ENCODE results near the gene OVCA2. TPM values are rescaled to one million over a fixed set of nuclear protein-coding genes. Genes with fewer than 3 reads are reported as not detected.
A peak's percentile ranks its signal among the peaks of the same experiment; 100 is the strongest.

Gene OVCA2
- total RNA-seq, 1 experiment from 2014 or later: 42.5 TPM

- TF ChIP-seq CTCF (IDR thresholded peaks at IDR 0.05) (no peak), SIN3A (IDR thresholded peaks at IDR 0.05; ENCODE audit: borderline replicate concordance, insufficient read depth, low read depth, low read length) (peak; percentile 38; the same call in 1 of the 2 replicates), TCF7L2 (IDR thresholded peaks at IDR 0.05; ENCODE audit: low read depth, low read length) (no peak), POLR2AphosphoS5 (IDR thresholded peaks at IDR 0.05; ENCODE audit: low read depth, low read length) (no peak), REST (IDR thresholded peaks at IDR 0.05; ENCODE audit: insufficient read depth in 1 of 2, low read depth in 2 of 2, low read length in 1 of 2) (peak; percentile 78 to 93)
- H3K36me3 ChIP-seq (ENCODE audit: control insufficient read depth, insufficient read depth, low read length): no peaks in the 10 kb centered on the region
- ChIA-PET CTCF (no interaction called here), POLR2A (no interaction called here)
- no TSS peak for BruUV-seq (replicated peaks)
- DNase-seq (ENCODE audit: low read depth, low spot score): no peak
- H3K4me3 ChIP-seq (ENCODE audit: low read depth in 2 of 2, low read length in 2 of 2): peak overlapping the region; percentile 65 to 74
- peak overlapping the region; percentile 48; the same call in 1 of the 2 replicates for H3K27ac ChIP-seq (ENCODE audit: low read length)
- H3K9me3 ChIP-seq (ENCODE audit: control insufficient read depth, insufficient read depth, low read depth, low read length): no peaks in the 10 kb centered on the region
- peak; percentile 66 for ATAC-seq
- in situ Hi-C loops (cut with HindIII; ENCODE audit: low pct_unique_long_range_greater_than_20kb, low sequenced_read_pairs) (no loop called here), intact Hi-C loops (cut with micrococcal nuclease; ENCODE audit: unreplicated experiment) (no loop called here)
- no peaks in the 10 kb centered on the region for H3K27me3 ChIP-seq (ENCODE audit: control insufficient read depth, insufficient read depth, low read length)
- H3K4me1 ChIP-seq (ENCODE audit: control insufficient read depth, insufficient read depth, low read length): peaks cover 4% of the 10 kb centered on the region; the same call in 1 of the 2 replicates
Observed at GRCh38 chr17:2049333-2050299, 7.8 kb downstream of the OVCA2 start.

GRCh38 chr17:2050300-2051060 is 8.7 kb downstream of the OVCA2 start:
- ATAC-seq: peak; percentile 26
- no peak overlapping the region for H3K27ac ChIP-seq (ENCODE audit: low read length)
- intact Hi-C loops (cut with micrococcal nuclease; ENCODE audit: unreplicated experiment): no loop called here

More at GRCh38 chr17:2050300-2051060, 8.7 kb downstream of the OVCA2 start:
- Histone ChIP-seq H3K9me3 (ENCODE audit: control insufficient read depth, insufficient read depth, low read depth, low read length) (no peaks in the 10 kb centered on the region), H3K27me3 (ENCODE audit: control insufficient read depth, insufficient read depth, low read length) (no peaks in the 10 kb centered on the region), H3K4me1 (ENCODE audit: control insufficient read depth, insufficient read depth, low read length) (peaks cover 4% of the 10 kb centered on the region; the same call in 1 of the 2 replicates), H3K4me3 (ENCODE audit: low read depth in 2 of 2, low read length in 2 of 2) (peak overlapping the region; percentile 48 to 65), H3K36me3 (ENCODE audit: control insufficient read depth, insufficient read depth, low read length) (no peaks in the 10 kb centered on the region)
- CTCF ChIA-PET: interaction anchor here (0.6 kb wide), 1 partner anchor 333 kb away, joined by 3 read pairs; no protein-coding TSS in a partner anchor
- no peak for DNase-seq (ENCODE audit: low read depth, low spot score)
- in situ Hi-C loops (cut with HindIII; ENCODE audit: low pct_unique_long_range_greater_than_20kb, low sequenced_read_pairs): no loop called here
- POLR2A ChIA-PET: interaction anchor here (0.7 kb wide), 1 partner anchor 387 kb away, joined by 3 read pairs; no protein-coding TSS in a partner anchor
- TF ChIP-seq CTCF (IDR thresholded peaks at IDR 0.05) (no peak), TCF7L2 (IDR thresholded peaks at IDR 0.05; ENCODE audit: low read depth, low read length) (no peak), SIN3A (IDR thresholded peaks at IDR 0.05; ENCODE audit: borderline replicate concordance, insufficient read depth, low read depth, low read length) (peak; percentile 19; the same call in 1 of the 2 replicates), REST (IDR thresholded peaks at IDR 0.05; ENCODE audit: insufficient read depth in 1 of 2, low read depth in 2 of 2, low read length in 1 of 2) (peak in 1 of 2 experiments; percentile 66; a peak in 1 of 4 replicates)
- BruUV-seq (replicated peaks): no TSS peak
